Caki2 (cell line): ENCODE results near the gene TNS2. TPM values are rescaled to one million over a fixed set of nuclear protein-coding genes. Genes with fewer than 3 reads are reported as not detected.
A peak's percentile ranks its signal among the peaks of the same experiment; 100 is the strongest.
"Not testable (repeated sequence)": the region's sequence is repeated elsewhere in the genome, so short reads cannot be mapped to it uniquely, and the experiment has no call there.

Source experiments
- DNase-seq: peaks from one replicate; pipeline ENCODE4 v3.0.0-alpha.2; 2015; ENCODE audit warnings: low read depth
- in situ Hi-C: cut with HindIII; loops from 2 replicates; pipeline ENCODE4 v1.10.0; 2016; ENCODE audit warnings: low sequenced_read_pairs, low pct_unique_long_range_greater_than_20kb, mixed read lengths
- total RNA-seq: library from RNA; depleted of rRNA; stranded (reverse); fragments of >200 nt; shearing (Covaris generic); gene quantifications from 2 replicates; pipeline ENCODE4 v1.2.3, GENCODE V29; 2014; ENCODE audit warnings: low replicate concordance

Gene TNS2
- total RNA-seq, 1 experiment from 2014 or later: 5.1 TPM

- in situ Hi-C loops: no loop called here
- peak; percentile 90 for DNase-seq
These were observed 48.6 kb downstream of the TNS2 start for GRCh38 chr12:53098354-53098981.

DNA sequence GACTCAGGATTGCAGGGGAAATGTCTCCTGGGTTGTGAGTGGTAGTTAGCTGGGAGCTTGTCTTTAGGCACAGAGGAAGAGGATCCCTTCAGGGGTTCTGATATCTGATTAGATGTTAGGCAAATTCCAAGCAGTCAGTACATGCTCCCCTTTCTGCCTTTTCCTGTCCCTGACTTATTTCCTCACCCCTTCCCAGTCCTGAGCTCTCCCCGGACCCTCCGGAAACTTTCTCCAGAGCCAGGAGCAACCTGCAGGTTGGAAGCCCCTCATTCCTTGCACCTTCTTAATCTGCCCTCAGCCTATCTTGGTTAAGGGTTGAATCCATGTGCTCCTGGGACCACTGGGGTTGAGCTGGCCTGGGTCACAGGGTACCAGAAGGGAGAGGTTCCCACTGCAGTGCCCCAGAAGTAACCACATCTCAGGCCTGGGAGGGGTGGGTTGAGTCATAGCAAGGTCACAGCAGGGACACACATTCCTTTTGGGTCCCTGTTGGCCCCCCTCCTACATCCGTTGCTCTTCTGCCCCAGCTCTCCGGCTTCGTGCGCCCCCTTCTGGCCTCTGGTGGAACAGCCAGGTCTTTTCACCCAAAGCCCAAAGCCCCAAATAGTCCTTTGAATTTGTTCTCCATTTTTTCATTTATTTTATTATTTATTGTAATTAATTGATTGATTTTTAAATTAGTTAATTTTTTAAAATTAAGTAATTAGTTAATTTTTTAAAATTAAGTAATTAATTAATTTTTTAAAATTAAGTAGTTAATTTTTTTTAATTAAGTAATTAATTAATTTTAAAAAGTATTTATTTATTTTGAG is 49.4 kb downstream of the TNS2 start:
- peak; percentile 96 for DNase-seq
- in situ Hi-C loops: no loop called here

- in situ Hi-C loops: no loop called here
- no peak for DNase-seq
These were observed 50.7 kb downstream of the TNS2 start for GRCh38 chr12:53100466-53101151.

DNA sequence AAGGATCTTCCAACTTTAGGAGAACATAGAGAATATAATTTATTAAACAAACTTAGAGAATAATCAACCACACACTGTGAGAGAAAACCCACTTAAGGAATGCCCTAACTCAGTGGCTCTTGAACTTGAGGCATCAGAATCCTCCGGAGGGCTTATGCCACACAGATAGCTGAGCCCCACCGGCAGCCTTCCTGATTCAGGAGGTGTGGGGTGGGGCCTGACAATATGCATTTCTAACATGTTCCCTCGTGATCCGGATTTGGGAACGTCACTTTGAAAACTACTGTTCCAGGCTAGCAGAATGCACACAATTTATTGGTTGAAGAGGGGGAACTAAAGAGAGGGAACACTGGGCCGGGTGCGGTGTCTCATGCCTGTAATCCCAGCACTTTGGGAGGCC is 51.4 kb downstream of the TNS2 start:
- no peak for DNase-seq
- in situ Hi-C loops: no loop called here

GRCh38 chr12:53101931-53102781 is 52.3 kb downstream of the TNS2 start:
- DNase-seq: no peak
- in situ Hi-C loops: no loop called here

- in situ Hi-C loops: no loop called here
These were observed 53.3 kb downstream of the TNS2 start, which contains the start of gene SOAT2 for GRCh38 chr12:53102883-53103807. Gene SOAT2 (plus strand): TSS chr12:53103486. CDS start chr12:53103578, 92 bp downstream.

DNA sequence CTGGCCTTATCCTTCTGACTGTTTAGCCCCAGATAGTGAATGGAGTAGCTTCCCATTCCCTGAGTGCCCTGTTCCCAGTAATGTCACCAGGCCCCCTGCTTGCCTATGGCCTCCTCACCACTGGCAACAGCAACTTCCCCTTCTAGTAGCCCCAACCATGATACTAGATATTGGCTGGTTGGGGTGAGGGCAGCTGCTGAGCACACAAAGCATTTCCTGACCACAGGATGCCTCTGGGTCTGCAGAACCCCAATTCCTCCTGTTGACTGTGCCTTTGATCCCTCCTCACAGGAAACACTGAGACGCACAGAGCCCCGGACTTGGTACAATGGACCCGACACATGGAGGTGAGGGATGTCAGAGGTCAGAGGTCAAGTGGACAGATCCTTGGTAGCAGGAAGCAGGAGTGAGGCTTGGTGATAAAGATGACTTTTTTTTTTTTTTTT is 54.0 kb downstream of the TNS2 start:
- in situ Hi-C loops: no loop called here

More at GRCh38 chr12:53102883-53103807, 53.3 kb downstream of the TNS2 start, which contains the start of gene SOAT2:
- DNase-seq: no peak

GRCh38 chr12:53105256-53105655 is 55.4 kb downstream of the TNS2 start:
- in situ Hi-C loops: no loop called here
- no peak for DNase-seq

More for the DNA sequence above, 54.0 kb downstream of the TNS2 start:
- no peak for DNase-seq

- no peak for DNase-seq
- in situ Hi-C loops: no loop called here
These were observed 56.0 kb downstream of the TNS2 start for GRCh38 chr12:53105712-53106439.

GRCh38 chr12:53107122-53107521 is 57.3 kb downstream of the TNS2 start:
- DNase-seq: no peak
- in situ Hi-C loops: no loop called here

GRCh38 chr12:53112431-53112830 is 62.6 kb downstream of the TNS2 start:
- in situ Hi-C loops: not testable (repeated sequence)

GRCh38 chr12:53113136-53113705 is 63.4 kb downstream of the TNS2 start:
- no peak for DNase-seq
- in situ Hi-C loops: no loop called here

More at GRCh38 chr12:53112431-53112830, 62.6 kb downstream of the TNS2 start:
- not testable (repeated sequence) for DNase-seq

DNA sequence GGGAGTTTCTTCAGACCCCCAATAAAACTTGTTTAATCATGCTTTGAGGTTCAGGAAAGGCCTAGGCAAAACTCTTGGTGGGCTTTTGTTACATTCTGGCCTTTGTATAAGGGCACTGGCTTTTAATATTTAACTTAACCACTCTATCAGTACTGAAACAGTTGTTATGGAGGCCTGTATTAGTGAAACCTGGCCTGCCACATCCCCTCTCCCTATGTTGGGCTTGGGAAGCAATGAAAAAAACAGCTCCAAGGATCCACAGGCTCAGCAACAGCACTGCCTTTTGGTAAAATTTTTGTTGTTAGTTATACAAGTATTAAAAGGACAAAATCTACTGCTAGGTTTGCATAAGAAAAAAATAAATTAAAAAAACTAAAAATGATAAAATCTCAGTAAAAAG is 64.1 kb downstream of the TNS2 start:
- DNase-seq: no peak
- in situ Hi-C loops: no loop called here
